ENCODE measurements around the gene NUDT5. TPM values are rescaled to one million over a fixed set of nuclear protein-coding genes. Genes with fewer than 3 reads are reported as not detected.

The NUDT5 gene
- total and polyA plus RNA-seq, 2 of the 13 experiments (the other 11 are each of a cell fraction or from before 2014, with no cell fraction given), result 79.6 to 134 TPM

GRCh38 chr10:12129222-12130111, 66.2 kb downstream of the NUDT5 start, which contains the start of gene SEC61A2 (continued):
- TF ChIP-seq, protein P1, sequence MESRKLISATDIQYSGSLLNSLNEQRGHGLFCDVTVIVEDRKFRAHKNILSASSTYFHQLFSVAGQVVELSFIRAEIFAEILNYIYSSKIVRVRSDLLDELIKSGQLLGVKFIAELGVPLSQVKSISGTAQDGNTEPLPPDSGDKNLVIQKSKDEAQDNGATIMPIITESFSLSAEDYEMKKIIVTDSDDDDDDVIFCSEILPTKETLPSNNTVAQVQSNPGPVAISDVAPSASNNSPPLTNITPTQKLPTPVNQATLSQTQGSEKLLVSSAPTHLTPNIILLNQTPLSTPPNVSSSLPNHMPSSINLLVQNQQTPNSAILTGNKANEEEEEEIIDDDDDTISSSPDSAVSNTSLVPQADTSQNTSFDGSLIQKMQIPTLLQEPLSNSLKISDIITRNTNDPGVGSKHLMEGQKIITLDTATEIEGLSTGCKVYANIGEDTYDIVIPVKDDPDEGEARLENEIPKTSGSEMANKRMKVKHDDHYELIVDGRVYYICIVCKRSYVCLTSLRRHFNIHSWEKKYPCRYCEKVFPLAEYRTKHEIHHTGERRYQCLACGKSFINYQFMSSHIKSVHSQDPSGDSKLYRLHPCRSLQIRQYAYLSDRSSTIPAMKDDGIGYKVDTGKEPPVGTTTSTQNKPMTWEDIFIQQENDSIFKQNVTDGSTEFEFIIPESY (CRISPR knock-in tag; IDR thresholded peaks at IDR 0.05), result no peak
- TF ChIP-seq, protein P2, sequence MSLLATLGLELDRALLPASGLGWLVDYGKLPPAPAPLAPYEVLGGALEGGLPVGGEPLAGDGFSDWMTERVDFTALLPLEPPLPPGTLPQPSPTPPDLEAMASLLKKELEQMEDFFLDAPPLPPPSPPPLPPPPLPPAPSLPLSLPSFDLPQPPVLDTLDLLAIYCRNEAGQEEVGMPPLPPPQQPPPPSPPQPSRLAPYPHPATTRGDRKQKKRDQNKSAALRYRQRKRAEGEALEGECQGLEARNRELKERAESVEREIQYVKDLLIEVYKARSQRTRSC (CRISPR knock-in tag; IDR thresholded peaks at IDR 0.05; ENCODE audit: low read depth), result no peak
- no peak for TF ChIP-seq HOXA9 (CRISPR knock-in tag; IDR thresholded peaks at IDR 0.05; ENCODE audit: borderline replicate concordance)
- peak; percentile 49; the same call in 1 of the 2 replicates for TF ChIP-seq ZNF232 (CRISPR knock-in tag; IDR thresholded peaks at IDR 0.05; ENCODE audit: borderline replicate concordance)
- no peak for TF ChIP-seq ZNF576 (CRISPR knock-in tag; IDR thresholded peaks at IDR 0.05)
- TF ChIP-seq TRIM22 (IDR thresholded peaks at IDR 0.05), result no peak
- TF ChIP-seq TOPORS (CRISPR knock-in tag; IDR thresholded peaks at IDR 0.05), result peak; percentile 89
- TF ChIP-seq POGK (CRISPR knock-in tag; conservative IDR thresholded peaks at IDR 0.05), result peak; percentile 72; the same call in 1 of the 2 replicates
- TF ChIP-seq CBX5 (CRISPR knock-in tag; IDR thresholded peaks at IDR 0.05; ENCODE audit: borderline replicate concordance), result no peak
- 0 out of 2 replicates have a peak, but pooled peaks have one; percentile 8 for TF ChIP-seq ZNF790 (CRISPR knock-in tag; IDR thresholded peaks at IDR 0.05; ENCODE audit: borderline replicate concordance)
- peak; percentile 79 for TF ChIP-seq ATF7-NPFF (CRISPR knock-in tag; IDR thresholded peaks at IDR 0.05; ENCODE audit: low read depth)
- TF ChIP-seq CENPT (CRISPR knock-in tag; IDR thresholded peaks at IDR 0.05; ENCODE audit: low read depth), result no peak
- no peak for TF ChIP-seq ZBTB3 (CRISPR knock-in tag; IDR thresholded peaks at IDR 0.05; ENCODE audit: borderline replicate concordance, low read depth)
- TF ChIP-seq ZFAT (CRISPR knock-in tag; conservative IDR thresholded peaks at IDR 0.05), result no peak
- TF ChIP-seq MED8 (CRISPR knock-in tag; IDR thresholded peaks at IDR 0.05; ENCODE audit: insufficient replicate concordance), result no peak
- no peak for TF ChIP-seq HDAC6 (IDR thresholded peaks at IDR 0.05; ENCODE audit: low read depth, low read length)
- TF ChIP-seq FIP1L1 (IDR thresholded peaks at IDR 0.05; ENCODE audit: borderline replicate concordance, insufficient read depth, low read depth, low read length), result no peak
- no peak for TF ChIP-seq YY1 (IDR thresholded peaks at IDR 0.05; ENCODE audit: insufficient read depth, insufficient replicate concordance, low read depth, low read length)
- TF ChIP-seq ZNF207 (IDR thresholded peaks at IDR 0.05; ENCODE audit: borderline replicate concordance), result no peak
- TF ChIP-seq MTA3 (CRISPR knock-in tag; IDR thresholded peaks at IDR 0.05), result no peak
- TF ChIP-seq ETV6 (CRISPR knock-in tag; conservative IDR thresholded peaks at IDR 0.05), result no peak
- TF ChIP-seq ZBTB20 (CRISPR knock-in tag; IDR thresholded peaks at IDR 0.05; ENCODE audit: borderline replicate concordance, low read depth), result 0 out of 2 replicates have a peak, but pooled peaks have one; percentile 24

All from HepG2 (cell line).